ENCODE measurements around the gene ITGB3BP.
A peak's percentile ranks its signal among the peaks of the same experiment; 100 is the strongest.
"Not testable (repeated sequence)": the region's sequence is repeated elsewhere in the genome, so short reads cannot be mapped to it uniquely, and the experiment has no call there.

The ITGB3BP gene, protein sequence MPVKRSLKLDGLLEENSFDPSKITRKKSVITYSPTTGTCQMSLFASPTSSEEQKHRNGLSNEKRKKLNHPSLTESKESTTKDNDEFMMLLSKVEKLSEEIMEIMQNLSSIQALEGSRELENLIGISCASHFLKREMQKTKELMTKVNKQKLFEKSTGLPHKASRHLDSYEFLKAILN

DNA sequence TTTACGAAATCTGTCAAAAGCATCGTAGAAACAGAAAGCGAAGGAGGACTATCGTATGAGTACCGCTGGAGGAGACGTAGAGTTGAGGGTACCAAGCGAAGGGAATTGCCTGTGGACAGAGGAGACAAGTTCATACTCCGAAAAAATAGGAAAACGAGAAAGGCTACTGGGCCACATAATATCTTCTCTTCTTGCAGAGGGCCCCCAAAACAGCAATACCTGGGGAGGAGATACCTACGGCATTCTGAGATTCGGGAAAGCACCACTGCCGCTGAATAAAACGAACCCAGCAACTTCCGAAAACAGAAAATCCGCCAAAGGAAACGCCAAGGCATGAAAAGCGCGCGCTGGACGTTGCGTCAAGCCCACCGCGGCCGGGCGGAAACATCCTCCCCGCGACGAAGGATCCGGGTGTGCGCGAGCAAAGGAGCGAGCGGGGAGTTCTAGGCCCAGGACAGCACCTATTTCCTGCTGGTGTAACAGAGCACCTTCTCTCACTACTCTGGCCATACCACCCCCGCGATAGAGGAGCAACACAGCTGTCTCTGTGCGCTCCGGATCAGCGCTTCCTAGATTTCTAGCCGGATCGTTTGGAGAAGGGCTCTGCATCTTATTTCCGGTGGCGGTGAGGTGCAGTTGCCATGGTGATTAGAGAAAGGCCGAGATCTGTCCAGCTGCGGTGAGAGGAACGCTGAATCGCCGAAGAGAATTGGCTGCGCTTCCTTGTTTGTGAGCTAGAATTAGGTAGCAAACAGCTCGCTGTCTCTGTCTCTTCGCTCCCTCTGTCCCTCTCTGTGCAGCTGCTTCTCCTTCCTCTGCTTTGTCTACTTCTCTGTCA, at the start of gene ITGB3BP, which contains the start of gene EFCAB7:
ITGB3BP (minus strand) TSS at position 335 of the 838 bp plus-strand sequence; CDS start at position 243, 92 bp downstream.
EFCAB7 (plus strand) TSS at position 635 of the 838 bp plus-strand sequence. CDS start 2,048 bp downstream, outside the sequence.
- peak within 1 kb of the TSS; percentile 86 for H3K27ac ChIP-seq
- no peaks in the 10 kb centered on the region for H3K9me3 ChIP-seq (ENCODE audit: severe bottlenecking)
- no peaks in the 10 kb centered on the region for H3K27me3 ChIP-seq (ENCODE audit: insufficient read depth, low read depth, severe bottlenecking)
- H3K4me3 ChIP-seq (ENCODE audit: low read depth, low read length) = peak within 1 kb of the TSS; percentile 97
- peak; percentile 91 for DNase-seq
- H3K36me3 ChIP-seq = peaks cover 11% of the 10 kb centered on the region
- TF ChIP-seq, protein P1, sequence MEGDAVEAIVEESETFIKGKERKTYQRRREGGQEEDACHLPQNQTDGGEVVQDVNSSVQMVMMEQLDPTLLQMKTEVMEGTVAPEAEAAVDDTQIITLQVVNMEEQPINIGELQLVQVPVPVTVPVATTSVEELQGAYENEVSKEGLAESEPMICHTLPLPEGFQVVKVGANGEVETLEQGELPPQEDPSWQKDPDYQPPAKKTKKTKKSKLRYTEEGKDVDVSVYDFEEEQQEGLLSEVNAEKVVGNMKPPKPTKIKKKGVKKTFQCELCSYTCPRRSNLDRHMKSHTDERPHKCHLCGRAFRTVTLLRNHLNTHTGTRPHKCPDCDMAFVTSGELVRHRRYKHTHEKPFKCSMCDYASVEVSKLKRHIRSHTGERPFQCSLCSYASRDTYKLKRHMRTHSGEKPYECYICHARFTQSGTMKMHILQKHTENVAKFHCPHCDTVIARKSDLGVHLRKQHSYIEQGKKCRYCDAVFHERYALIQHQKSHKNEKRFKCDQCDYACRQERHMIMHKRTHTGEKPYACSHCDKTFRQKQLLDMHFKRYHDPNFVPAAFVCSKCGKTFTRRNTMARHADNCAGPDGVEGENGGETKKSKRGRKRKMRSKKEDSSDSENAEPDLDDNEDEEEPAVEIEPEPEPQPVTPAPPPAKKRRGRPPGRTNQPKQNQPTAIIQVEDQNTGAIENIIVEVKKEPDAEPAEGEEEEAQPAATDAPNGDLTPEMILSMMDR (IDR thresholded peaks at IDR 0.05; ENCODE audit: low read depth, low read length) = no peak

DNA sequence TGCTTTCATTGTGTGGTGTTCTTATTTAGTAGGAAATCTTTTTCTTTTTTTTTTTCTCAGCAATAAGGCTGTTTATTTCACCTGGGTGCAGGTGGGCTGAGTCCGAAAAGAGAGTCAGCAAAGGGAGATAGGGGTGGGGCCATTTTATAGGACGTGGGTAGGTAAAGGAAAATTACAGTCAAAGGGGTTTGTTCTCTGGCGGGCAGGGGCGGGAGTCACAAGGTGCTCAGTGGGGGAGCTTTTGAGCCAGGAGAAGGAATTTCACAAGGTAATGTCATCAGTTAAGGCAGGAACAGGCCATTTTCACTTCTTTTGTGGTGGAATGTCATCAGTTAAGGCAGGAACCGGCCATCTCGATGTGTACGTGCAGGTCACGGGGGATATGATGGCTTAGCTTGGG, 49.7 kb upstream of the ITGB3BP start:
- not testable (repeated sequence) for H3K27ac ChIP-seq; H3K4me3 ChIP-seq (ENCODE audit: low read depth, low read length); H3K27me3 ChIP-seq (ENCODE audit: insufficient read depth, low read depth, severe bottlenecking); H3K9me3 ChIP-seq (ENCODE audit: severe bottlenecking); DNase-seq; H3K36me3 ChIP-seq

DNA sequence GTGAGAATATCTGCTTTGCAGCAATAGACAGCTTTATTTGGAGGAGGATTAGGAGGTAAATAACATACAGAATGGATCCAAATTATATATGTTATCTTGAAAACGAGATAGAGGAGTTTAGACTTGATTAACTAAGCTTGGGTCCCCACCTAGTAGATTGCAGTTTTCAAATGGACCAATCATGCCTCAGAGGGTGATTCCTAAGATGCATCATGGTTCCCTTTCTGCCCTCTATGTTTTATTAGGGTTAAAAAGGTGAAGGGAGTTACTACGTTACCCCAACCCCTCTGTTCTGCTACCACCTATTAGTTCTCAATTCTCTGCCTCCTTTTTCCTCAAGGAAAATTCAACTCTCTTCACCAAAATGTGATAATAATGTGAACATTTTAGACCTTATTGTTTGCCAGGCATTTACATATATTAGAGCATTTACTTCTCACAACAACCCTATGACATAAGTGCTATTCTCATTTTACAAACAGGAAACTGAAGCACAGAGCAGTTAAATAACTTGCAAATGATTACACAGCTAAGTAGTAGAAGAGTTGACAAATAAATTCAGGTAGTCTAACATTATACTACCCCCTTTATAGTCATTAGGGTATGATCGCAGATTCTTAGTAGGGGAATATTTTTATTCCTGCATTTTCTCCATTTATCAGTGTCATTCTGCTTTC, 46.8 kb upstream of the ITGB3BP start:
- H3K36me3 ChIP-seq = no peaks in the 10 kb centered on the region
- TF ChIP-seq, protein P1 (IDR thresholded peaks at IDR 0.05; ENCODE audit: low read depth, low read length) = no peak

DNA sequence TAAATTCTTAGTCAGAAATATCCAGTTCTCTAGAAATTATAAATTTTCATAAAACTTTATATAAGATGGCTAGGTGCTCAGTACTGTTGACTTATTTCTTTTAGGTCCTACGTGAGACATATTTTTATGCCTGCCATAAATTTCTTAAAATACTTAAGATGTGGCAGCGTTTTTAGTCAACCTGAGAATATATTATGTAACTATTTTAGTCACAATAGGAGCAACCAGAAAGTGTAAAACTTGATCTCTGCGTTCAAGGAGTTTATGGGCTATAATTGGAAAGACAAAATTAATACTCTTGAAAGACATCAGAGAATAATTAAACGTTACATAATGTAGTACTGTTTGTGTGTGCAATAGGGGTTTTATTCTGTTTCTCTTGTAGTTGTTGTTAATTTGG, 46.0 kb upstream of the ITGB3BP start:
- Histone ChIP-seq H3K27ac (no peak overlapping the region), H3K27me3 (ENCODE audit: insufficient read depth, low read depth, severe bottlenecking) (no peaks in the 10 kb centered on the region), H3K9me3 (ENCODE audit: severe bottlenecking) (no peaks in the 10 kb centered on the region), H3K4me3 (ENCODE audit: low read depth, low read length) (no peak overlapping the region), H3K36me3 (no peaks in the 10 kb centered on the region)
- no peak for DNase-seq
- TF ChIP-seq, protein P1 (IDR thresholded peaks at IDR 0.05; ENCODE audit: low read depth, low read length) = no peak

More for the DNA sequence above, 46.8 kb upstream of the ITGB3BP start:
- no peak for DNase-seq
- Histone ChIP-seq H3K4me3 (ENCODE audit: low read depth, low read length) (no peak overlapping the region), H3K9me3 (ENCODE audit: severe bottlenecking) (no peaks in the 10 kb centered on the region), H3K27ac (no peak overlapping the region), H3K27me3 (ENCODE audit: insufficient read depth, low read depth, severe bottlenecking) (no peaks in the 10 kb centered on the region)

DNA sequence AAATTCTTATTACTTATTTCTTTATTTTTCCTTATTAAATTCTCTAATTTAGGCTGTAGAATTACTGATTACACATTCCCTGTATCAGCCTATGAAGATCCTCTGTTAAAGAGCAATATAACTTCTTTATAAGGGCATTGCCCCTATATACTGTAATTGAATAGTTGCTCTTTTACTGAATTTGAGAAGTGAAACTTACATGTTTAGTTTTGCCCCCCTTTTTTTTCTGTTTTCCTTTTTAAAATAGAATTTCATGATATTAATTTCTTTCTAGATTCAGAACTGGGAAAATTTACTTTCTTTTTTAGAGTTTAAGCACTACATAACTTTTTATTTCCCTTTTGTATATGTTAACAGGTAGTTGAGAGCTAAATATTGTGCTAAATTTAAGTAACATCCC, 40.7 kb upstream of the ITGB3BP start:
- Histone ChIP-seq H3K9me3 (ENCODE audit: severe bottlenecking) (no peaks in the 10 kb centered on the region), H3K27ac (no peak overlapping the region), H3K36me3 (no peaks in the 10 kb centered on the region), H3K27me3 (ENCODE audit: insufficient read depth, low read depth, severe bottlenecking) (no peaks in the 10 kb centered on the region), H3K4me3 (ENCODE audit: low read depth, low read length) (no peak overlapping the region)
- no peak for DNase-seq
- TF ChIP-seq, protein P1 (IDR thresholded peaks at IDR 0.05; ENCODE audit: low read depth, low read length) = no peak

DNA sequence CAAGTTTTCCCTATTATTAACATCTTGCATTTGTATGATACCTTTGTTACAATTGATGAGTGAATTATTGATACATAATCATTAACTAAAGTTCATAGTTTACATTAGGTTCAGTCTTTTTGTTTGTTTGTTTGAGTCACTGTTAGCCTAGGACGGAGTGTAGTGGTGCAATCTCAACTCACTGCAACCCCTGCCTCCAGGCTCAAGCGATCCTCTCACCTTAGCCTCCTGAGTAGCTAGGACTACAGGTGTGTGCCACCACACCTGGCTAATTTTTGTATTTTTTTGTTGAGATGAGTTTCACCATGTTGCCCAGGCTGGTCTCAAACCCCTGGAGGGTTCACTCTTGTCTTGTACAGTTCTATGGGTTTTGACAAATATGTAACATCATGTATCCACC, 36.3 kb upstream of the ITGB3BP start:
- Histone ChIP-seq H3K9me3 (ENCODE audit: severe bottlenecking) (no peaks in the 10 kb centered on the region), H3K27ac (no peak overlapping the region), H3K36me3 (no peaks in the 10 kb centered on the region), H3K4me3 (ENCODE audit: low read depth, low read length) (no peak overlapping the region), H3K27me3 (ENCODE audit: insufficient read depth, low read depth, severe bottlenecking) (no peaks in the 10 kb centered on the region)
- DNase-seq = no peak
- TF ChIP-seq, protein P1 (IDR thresholded peaks at IDR 0.05; ENCODE audit: low read depth, low read length) = no peak

Measured in WERI-Rb-1 (cell line).